Right renal cortex interstitium (tissue), 3 donors: ENCODE results near the gene DDX49. TPM values are rescaled to one million over a fixed set of nuclear protein-coding genes. Genes with fewer than 3 reads are reported as not detected.
"Not testable (repeated sequence)": the region's sequence is repeated elsewhere in the genome, so short reads cannot be mapped to it uniquely, and the experiment has no call there.

Experiments
- DNase-seq, 3 donors: peaks; one replicate each; pipeline ENCODE4 v3.0.0-alpha.2; 2013; ENCODE audit warnings: low read depth in 3 of 3, low spot score in 2 of 3
- polyA plus RNA-seq, 3 donors: library from polyadenylated mRNA; unstranded; fragments of 120-200 nt; gene quantifications; one replicate each; pipeline ENCODE4 v1.2.1, GENCODE V29; 2013; ENCODE audit not compliant: insufficient read length in 3 of 3

Gene DDX49
- polyA plus RNA-seq, 3 donors = 47.8 to 51.2 (median 48.2) TPM

- DNase-seq = no peak
These were observed 24.3 kb upstream of the DDX49 start for GRCh38 chr19:18895038-18895823.

- no peak for DNase-seq
These were observed 23.6 kb upstream of the DDX49 start, which contains the start of gene CERS1 for GRCh38 chr19:18895824-18896341. Gene CERS1 (minus strand): TSS chr19:18896158. CDS start chr19:18896072, 86 bp downstream.

- DNase-seq = no peak
These were observed 23.1 kb upstream of the DDX49 start for GRCh38 chr19:18896421-18896841.

- no peak for DNase-seq
These were observed 22.2 kb upstream of the DDX49 start for GRCh38 chr19:18897094-18898029.

- no peak for DNase-seq
These were observed 21.4 kb upstream of the DDX49 start for GRCh38 chr19:18898081-18898606.

GRCh38 chr19:18898607-18899408, 20.7 kb upstream of the DDX49 start:
- no peak for DNase-seq

GRCh38 chr19:18899624-18900560, 19.6 kb upstream of the DDX49 start:
- no peak for DNase-seq

GRCh38 chr19:18900700-18901481, 18.6 kb upstream of the DDX49 start:
- DNase-seq = no peak

GRCh38 chr19:18901491-18901890, 18.0 kb upstream of the DDX49 start:
- no peak for DNase-seq

- DNase-seq = not testable (repeated sequence)
These were observed 17.0 kb upstream of the DDX49 start for GRCh38 chr19:18902519-18902918.

GRCh38 chr19:18903156-18904037, 16.1 kb upstream of the DDX49 start:
- no peak for DNase-seq

- DNase-seq = no peak
These were observed 15.0 kb upstream of the DDX49 start for GRCh38 chr19:18904334-18905057.

- DNase-seq = no peak
These were observed 14.5 kb upstream of the DDX49 start for GRCh38 chr19:18905058-18905456.

GRCh38 chr19:18905513-18906236, 13.8 kb upstream of the DDX49 start:
- no peak for DNase-seq

GRCh38 chr19:18906605-18907519, 12.7 kb upstream of the DDX49 start:
- no peak for DNase-seq
